Measurements from ENCODE around the gene TBATA.

DNA sequence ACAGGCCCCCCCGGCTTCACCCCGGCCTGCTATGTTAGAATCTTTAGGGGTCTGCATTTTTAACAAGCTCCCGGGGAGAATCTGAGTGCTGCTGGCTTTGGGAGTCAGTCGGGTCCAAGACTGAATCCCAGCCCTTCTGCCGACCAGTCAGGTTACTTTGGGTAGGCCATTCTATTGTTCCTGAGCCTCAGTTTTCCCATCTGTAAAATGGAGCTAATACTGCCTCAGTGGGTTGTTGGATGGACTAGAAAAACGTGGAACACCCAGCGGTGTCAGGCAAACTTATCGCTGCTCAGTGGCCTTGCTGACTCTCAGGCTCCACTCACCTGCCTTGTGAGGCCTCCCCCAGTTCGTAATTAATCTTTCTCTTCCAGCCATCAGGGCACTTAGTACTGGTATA, 11.7 kb downstream of the TBATA start:
- TF ChIP-seq, protein P1, sequence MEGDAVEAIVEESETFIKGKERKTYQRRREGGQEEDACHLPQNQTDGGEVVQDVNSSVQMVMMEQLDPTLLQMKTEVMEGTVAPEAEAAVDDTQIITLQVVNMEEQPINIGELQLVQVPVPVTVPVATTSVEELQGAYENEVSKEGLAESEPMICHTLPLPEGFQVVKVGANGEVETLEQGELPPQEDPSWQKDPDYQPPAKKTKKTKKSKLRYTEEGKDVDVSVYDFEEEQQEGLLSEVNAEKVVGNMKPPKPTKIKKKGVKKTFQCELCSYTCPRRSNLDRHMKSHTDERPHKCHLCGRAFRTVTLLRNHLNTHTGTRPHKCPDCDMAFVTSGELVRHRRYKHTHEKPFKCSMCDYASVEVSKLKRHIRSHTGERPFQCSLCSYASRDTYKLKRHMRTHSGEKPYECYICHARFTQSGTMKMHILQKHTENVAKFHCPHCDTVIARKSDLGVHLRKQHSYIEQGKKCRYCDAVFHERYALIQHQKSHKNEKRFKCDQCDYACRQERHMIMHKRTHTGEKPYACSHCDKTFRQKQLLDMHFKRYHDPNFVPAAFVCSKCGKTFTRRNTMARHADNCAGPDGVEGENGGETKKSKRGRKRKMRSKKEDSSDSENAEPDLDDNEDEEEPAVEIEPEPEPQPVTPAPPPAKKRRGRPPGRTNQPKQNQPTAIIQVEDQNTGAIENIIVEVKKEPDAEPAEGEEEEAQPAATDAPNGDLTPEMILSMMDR (IDR thresholded peaks at IDR 0.05) = no peak
- no peak for TF ChIP-seq POLR2A (IDR thresholded peaks at IDR 0.05)
